Measurements from ENCODE around the gene MMP10.

Gene MMP10

GRCh38 chr11:102792604-102793003 is 12.2 kb upstream of the MMP10 start:
- no peaks in the 10 kb centered on the region for H3K36me3 ChIP-seq (replicated peaks)
- in situ Hi-C loops (cut with HindIII; ENCODE audit: low pct_ligation_motif_present, low sequenced_read_pairs), result no loop called here
- H3K27ac ChIP-seq, result no peak overlapping the region
- DNase-seq, result no peak
- H3K4me3 ChIP-seq (ENCODE audit: low read depth, low read length), result no peak overlapping the region
- H3K27me3 ChIP-seq (replicated peaks), result no peaks in the 10 kb centered on the region
- TF ChIP-seq CTCF (IDR thresholded peaks at IDR 0.05; ENCODE audit: low read depth, low read length, missing control alignments), result no peak

- Histone ChIP-seq H3K27ac (no peak overlapping the region), H3K4me3 (ENCODE audit: low read depth, low read length) (no peak overlapping the region), H3K27me3 (replicated peaks) (no peaks in the 10 kb centered on the region), H3K36me3 (replicated peaks) (no peaks in the 10 kb centered on the region)
- in situ Hi-C loops (cut with HindIII; ENCODE audit: low pct_ligation_motif_present, low sequenced_read_pairs), result no loop called here
- DNase-seq, result no peak
- TF ChIP-seq CTCF (IDR thresholded peaks at IDR 0.05; ENCODE audit: low read depth, low read length, missing control alignments), result no peak
These were observed 11.0 kb upstream of the MMP10 start for GRCh38 chr11:102791271-102792036.

DNA sequence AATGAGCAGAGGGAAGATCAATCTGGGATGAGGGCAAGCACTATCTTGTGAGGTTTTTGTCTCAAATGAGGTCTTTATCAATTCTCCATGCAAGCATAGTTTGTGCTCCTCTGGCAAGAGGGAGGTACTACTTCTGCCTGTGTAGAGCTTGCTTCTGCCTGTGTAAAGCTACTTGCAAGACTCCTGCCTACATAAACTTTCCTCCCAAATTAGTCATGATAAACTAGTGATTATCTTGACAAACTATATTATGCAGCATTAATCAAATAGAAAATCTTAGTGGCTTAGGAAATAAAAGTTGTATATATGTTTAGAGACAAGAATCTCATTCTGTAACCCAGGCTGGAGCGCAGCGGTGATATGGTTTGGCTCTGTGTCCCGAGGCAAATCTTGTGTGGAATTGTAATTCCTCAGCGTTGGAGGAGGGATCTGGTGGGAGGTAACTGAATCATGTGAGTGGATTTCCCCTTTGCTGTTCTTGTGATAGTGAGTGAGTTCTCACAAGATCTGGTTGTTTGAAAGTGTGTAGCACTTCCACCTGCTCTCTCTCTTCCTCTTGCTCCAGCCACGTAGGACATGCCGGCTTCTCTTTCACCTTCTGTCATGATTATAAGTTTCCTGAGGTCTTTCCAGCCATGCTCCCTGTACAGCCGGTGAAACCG is 8.0 kb upstream of the MMP10 start:
- no peak for TF ChIP-seq CTCF (IDR thresholded peaks at IDR 0.05; ENCODE audit: low read depth, low read length, missing control alignments)
- no peaks in the 10 kb centered on the region for H3K27me3 ChIP-seq (replicated peaks)
- in situ Hi-C loops (cut with HindIII; ENCODE audit: low pct_ligation_motif_present, low sequenced_read_pairs), result no loop called here
- no peak overlapping the region for H3K27ac ChIP-seq
- no peaks in the 10 kb centered on the region for H3K36me3 ChIP-seq (replicated peaks)
- DNase-seq, result no peak
- H3K4me3 ChIP-seq (ENCODE audit: low read depth, low read length), result no peak overlapping the region

DNA sequence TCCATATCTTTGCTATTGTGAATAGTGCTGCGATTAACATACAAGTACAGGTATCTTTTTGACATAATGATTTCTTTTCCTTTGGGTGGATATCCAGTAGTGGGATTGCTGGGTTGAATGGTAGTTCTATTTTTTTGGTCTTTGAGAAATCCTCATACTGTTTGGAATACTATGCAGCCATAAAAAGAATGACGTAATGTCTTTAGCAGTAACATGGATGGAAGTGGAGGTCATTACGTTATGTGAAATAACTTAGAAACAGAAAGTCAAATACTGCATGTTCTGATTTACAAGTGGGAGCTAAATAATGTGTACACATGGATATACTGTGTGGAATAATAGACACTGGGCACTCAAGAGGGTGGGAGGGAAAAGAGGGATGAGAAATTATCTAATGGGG is 4.0 kb upstream of the MMP10 start:
- no peaks in the 10 kb centered on the region for H3K27me3 ChIP-seq (replicated peaks)
- H3K27ac ChIP-seq, result no peak overlapping the region
- DNase-seq, result no peak
- no peaks in the 10 kb centered on the region for H3K36me3 ChIP-seq (replicated peaks)
- in situ Hi-C loops (cut with HindIII; ENCODE audit: low pct_ligation_motif_present, low sequenced_read_pairs), result no loop called here
- H3K4me3 ChIP-seq (ENCODE audit: low read depth, low read length), result no peak overlapping the region
- no peak for TF ChIP-seq CTCF (IDR thresholded peaks at IDR 0.05; ENCODE audit: low read depth, low read length, missing control alignments)

GRCh38 chr11:102783720-102784119 is 3.3 kb upstream of the MMP10 start:
- Histone ChIP-seq H3K27ac (no peak overlapping the region), H3K4me3 (ENCODE audit: low read depth, low read length) (no peak overlapping the region), H3K27me3 (replicated peaks) (no peaks in the 10 kb centered on the region), H3K36me3 (replicated peaks) (no peaks in the 10 kb centered on the region)
- in situ Hi-C loops (cut with HindIII; ENCODE audit: low pct_ligation_motif_present, low sequenced_read_pairs), result no loop called here
- no peak for DNase-seq
- no peak for TF ChIP-seq CTCF (IDR thresholded peaks at IDR 0.05; ENCODE audit: low read depth, low read length, missing control alignments)

Measured in brain microvascular endothelial cell (primary cell).